ENCODE measurements around the gene DHX16.
A peak's percentile ranks its signal among the peaks of the same experiment; 100 is the strongest.

DHX16 gene

GRCh38 chr6:30647242-30648116 is 25.3 kb downstream of the DHX16 start:
- H3K27ac ChIP-seq (ENCODE audit: low read depth, low read length, poor library complexity, severe bottlenecking): peak overlapping the region; percentile 63

GRCh38 chr6:30646450-30647241 is 26.2 kb downstream of the DHX16 start, which contains the start of gene C6orf136:
Gene C6orf136, plus strand, starts transcription at chr6:30647133. Its CDS starts 99 bp downstream, at chr6:30647232.
- H3K9me3 ChIP-seq (ENCODE audit: low read length): no peaks in the 10 kb centered on the region
- TF ChIP-seq EZH2 (IDR thresholded peaks at IDR 0.05; ENCODE audit: borderline replicate concordance, low read length) (no peak), CTCF (IDR thresholded peaks at IDR 0.05; ENCODE audit: low read length) (no peak)
- H3K9me2 ChIP-seq (ENCODE audit: low read depth, low read length): no peaks in the 10 kb centered on the region
- H3K36me3 ChIP-seq (ENCODE audit: insufficient read depth, low read length): peaks cover 18% of the 10 kb centered on the region
- no peak within 1 kb of the TSS for H2AFZ ChIP-seq (ENCODE audit: low read length)
- H3K79me2 ChIP-seq (ENCODE audit: insufficient read depth, low read length): peaks cover 7% of the 10 kb centered on the region; the same call in 1 of the 2 replicates
- no peaks in the 10 kb centered on the region for H3F3A ChIP-seq (ENCODE audit: insufficient read depth, low read length)
- H3K9ac ChIP-seq (ENCODE audit: low read length): peak within 1 kb of the TSS; percentile 91
- peak within 1 kb of the TSS; percentile 63 for H3K27ac ChIP-seq (ENCODE audit: low read depth, low read length, poor library complexity, severe bottlenecking)
- H3K4me3 ChIP-seq (ENCODE audit: low read depth, low read length, poor library complexity, severe bottlenecking): peak within 1 kb of the TSS; percentile 88
- peaks cover 18% of the 10 kb centered on the region for H3K4me1 ChIP-seq (ENCODE audit: insufficient read depth, low read length, severe bottlenecking)
- H4K20me1 ChIP-seq (ENCODE audit: insufficient read depth, low read length): no peaks in the 10 kb centered on the region
- H3K4me2 ChIP-seq (ENCODE audit: low read length): peak within 1 kb of the TSS; percentile 74
- no peaks in the 10 kb centered on the region for H3K27me3 ChIP-seq (ENCODE audit: insufficient read depth, low read length)

More at GRCh38 chr6:30647242-30648116, 25.3 kb downstream of the DHX16 start:
- Histone ChIP-seq H2AFZ (ENCODE audit: low read length) (no peak overlapping the region), H3K4me2 (ENCODE audit: low read length) (peak overlapping the region; percentile 69), H3F3A (ENCODE audit: insufficient read depth, low read length) (no peaks in the 10 kb centered on the region), H4K20me1 (ENCODE audit: insufficient read depth, low read length) (no peaks in the 10 kb centered on the region), H3K9me2 (ENCODE audit: low read depth, low read length) (no peaks in the 10 kb centered on the region), H3K79me2 (ENCODE audit: insufficient read depth, low read length) (peaks cover 7% of the 10 kb centered on the region; the same call in 1 of the 2 replicates), H3K4me3 (ENCODE audit: low read depth, low read length, poor library complexity, severe bottlenecking) (peak overlapping the region; percentile 88), H3K27me3 (ENCODE audit: insufficient read depth, low read length) (no peaks in the 10 kb centered on the region), H3K9ac (ENCODE audit: low read length) (peak overlapping the region; percentile 91), H3K36me3 (ENCODE audit: insufficient read depth, low read length) (peaks cover 26% of the 10 kb centered on the region), H3K9me3 (ENCODE audit: low read length) (no peaks in the 10 kb centered on the region), H3K4me1 (ENCODE audit: insufficient read depth, low read length, severe bottlenecking) (peaks cover 18% of the 10 kb centered on the region)
- no peak for TF ChIP-seq CTCF (IDR thresholded peaks at IDR 0.05; ENCODE audit: low read length)
- no peak for TF ChIP-seq EZH2 (IDR thresholded peaks at IDR 0.05; ENCODE audit: borderline replicate concordance, low read length)

- no peak for TF ChIP-seq EZH2 (IDR thresholded peaks at IDR 0.05; ENCODE audit: borderline replicate concordance, low read length)
- no peak for TF ChIP-seq CTCF (IDR thresholded peaks at IDR 0.05; ENCODE audit: low read length)
- H4K20me1 ChIP-seq (ENCODE audit: insufficient read depth, low read length): no peaks in the 10 kb centered on the region
- peaks cover 18% of the 10 kb centered on the region for H3K4me1 ChIP-seq (ENCODE audit: insufficient read depth, low read length, severe bottlenecking)
- H3K4me3 ChIP-seq (ENCODE audit: low read depth, low read length, poor library complexity, severe bottlenecking): peak overlapping the region; percentile 88
- H3K9ac ChIP-seq (ENCODE audit: low read length): peak overlapping the region; percentile 59
- H3K4me2 ChIP-seq (ENCODE audit: low read length): peak overlapping the region; percentile 74
- peak overlapping the region; percentile 15 for H3K27ac ChIP-seq (ENCODE audit: low read depth, low read length, poor library complexity, severe bottlenecking)
- H3F3A ChIP-seq (ENCODE audit: insufficient read depth, low read length): no peaks in the 10 kb centered on the region
- no peaks in the 10 kb centered on the region for H3K9me3 ChIP-seq (ENCODE audit: low read length)
- peaks cover 12% of the 10 kb centered on the region; the same call in 1 of the 2 replicates for H3K36me3 ChIP-seq (ENCODE audit: insufficient read depth, low read length)
- H3K27me3 ChIP-seq (ENCODE audit: insufficient read depth, low read length): no peaks in the 10 kb centered on the region
- H2AFZ ChIP-seq (ENCODE audit: low read length): no peak overlapping the region
- peaks cover 7% of the 10 kb centered on the region; the same call in 1 of the 2 replicates for H3K79me2 ChIP-seq (ENCODE audit: insufficient read depth, low read length)
- no peaks in the 10 kb centered on the region for H3K9me2 ChIP-seq (ENCODE audit: low read depth, low read length)
These were observed 26.8 kb downstream of the DHX16 start for GRCh38 chr6:30645989-30646388.

Data from OCI-LY1 (cell line).